ENCODE results near the gene ARID5B. TPM values are rescaled to one million over a fixed set of nuclear protein-coding genes. Genes with fewer than 3 reads are reported as not detected.
A peak's percentile ranks its signal among the peaks of the same experiment; 100 is the strongest.
"Not testable (repeated sequence)": the region's sequence is repeated elsewhere in the genome, so short reads cannot be mapped to it uniquely, and the experiment has no call there.

ARID5B gene
- total RNA-seq, 2 experiments from 2014 or later, result 26.7 to 28.3 TPM

DNA sequence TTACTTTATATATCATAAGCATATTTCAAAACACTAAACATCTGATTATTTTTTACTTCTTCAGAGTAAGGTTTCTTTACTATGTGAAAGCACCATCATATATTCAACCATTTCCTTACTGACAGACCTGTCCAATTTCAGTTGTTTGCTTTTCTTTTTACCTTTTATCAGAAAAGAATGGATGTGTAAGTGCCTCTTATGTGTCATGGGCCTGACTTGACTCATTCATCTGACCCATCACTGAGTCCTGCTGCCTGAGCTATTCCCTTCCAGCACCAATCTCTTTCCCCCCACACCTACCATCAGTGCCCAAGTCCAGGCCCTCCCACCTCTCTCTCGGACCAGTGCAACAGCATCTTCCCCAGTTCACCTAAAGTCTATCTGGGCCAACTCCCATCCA, 41.7 kb upstream of the ARID5B start:
- no peaks in the 10 kb centered on the region for H3K9me3 Mint-ChIP-seq
- peaks cover 4% of the 10 kb centered on the region for H3K27me3 Mint-ChIP-seq
- ATAC-seq (no peak), DNase-seq (no peak)
- intact Hi-C loops (cut with micrococcal nuclease), result no loop called here
- H3K4me1 Mint-ChIP-seq (ENCODE audit: low read depth), result no peaks in the 10 kb centered on the region
- POLR2A ChIA-PET, result interaction anchor here (0.6 kb wide), 1 partner anchor 17 kb away, joined by 3 read pairs; no protein-coding TSS in a partner anchor
- H3K36me3 Mint-ChIP-seq (ENCODE audit: low read depth), result no peaks in the 10 kb centered on the region
- H3K27ac Mint-ChIP-seq, result no peak overlapping the region
- no peak overlapping the region for H3K4me3 Mint-ChIP-seq
- TF ChIP-seq, protein P1, sequence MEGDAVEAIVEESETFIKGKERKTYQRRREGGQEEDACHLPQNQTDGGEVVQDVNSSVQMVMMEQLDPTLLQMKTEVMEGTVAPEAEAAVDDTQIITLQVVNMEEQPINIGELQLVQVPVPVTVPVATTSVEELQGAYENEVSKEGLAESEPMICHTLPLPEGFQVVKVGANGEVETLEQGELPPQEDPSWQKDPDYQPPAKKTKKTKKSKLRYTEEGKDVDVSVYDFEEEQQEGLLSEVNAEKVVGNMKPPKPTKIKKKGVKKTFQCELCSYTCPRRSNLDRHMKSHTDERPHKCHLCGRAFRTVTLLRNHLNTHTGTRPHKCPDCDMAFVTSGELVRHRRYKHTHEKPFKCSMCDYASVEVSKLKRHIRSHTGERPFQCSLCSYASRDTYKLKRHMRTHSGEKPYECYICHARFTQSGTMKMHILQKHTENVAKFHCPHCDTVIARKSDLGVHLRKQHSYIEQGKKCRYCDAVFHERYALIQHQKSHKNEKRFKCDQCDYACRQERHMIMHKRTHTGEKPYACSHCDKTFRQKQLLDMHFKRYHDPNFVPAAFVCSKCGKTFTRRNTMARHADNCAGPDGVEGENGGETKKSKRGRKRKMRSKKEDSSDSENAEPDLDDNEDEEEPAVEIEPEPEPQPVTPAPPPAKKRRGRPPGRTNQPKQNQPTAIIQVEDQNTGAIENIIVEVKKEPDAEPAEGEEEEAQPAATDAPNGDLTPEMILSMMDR (IDR thresholded peaks at IDR 0.05), result no peak
- CTCF ChIA-PET, result no interaction called here

DNA sequence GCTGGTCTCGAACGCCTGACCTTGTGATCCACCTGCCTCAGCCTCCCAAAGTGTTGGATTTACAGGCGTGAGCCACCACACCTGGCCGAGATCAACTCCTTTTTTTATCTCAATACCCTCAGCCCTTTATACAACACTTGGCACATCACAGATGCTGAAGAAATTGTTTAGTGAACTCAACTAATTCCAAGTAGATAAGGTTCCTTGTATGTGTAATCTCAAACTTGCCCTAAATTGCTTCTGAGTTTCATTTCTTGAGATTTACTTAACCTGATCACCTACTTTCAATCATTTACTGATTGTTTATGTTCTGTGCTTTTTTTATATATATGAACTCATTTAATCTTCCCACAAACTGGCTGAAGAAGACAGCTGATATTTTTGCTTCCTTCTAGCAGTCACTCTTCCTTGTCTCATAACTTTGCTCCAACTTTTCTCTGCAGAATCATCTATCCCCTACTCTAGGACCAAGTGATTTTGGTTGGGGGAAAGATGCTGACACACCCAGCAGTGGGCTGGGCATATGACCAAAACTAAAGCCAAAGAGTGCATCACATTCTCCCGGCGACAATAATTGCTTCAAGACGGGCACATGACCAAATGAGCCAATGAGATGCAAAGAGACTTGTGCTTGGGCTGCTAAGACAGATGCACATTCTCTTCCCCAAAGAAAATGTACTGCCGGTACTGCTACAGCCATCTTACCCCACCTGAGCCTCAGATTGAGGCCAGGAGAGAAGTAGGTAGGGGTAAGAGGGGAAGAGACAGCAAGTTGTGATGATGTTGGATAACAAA, 40.3 kb upstream of the ARID5B start:
- Mint-ChIP-seq H3K27ac (no peak overlapping the region), H3K27me3 (peaks cover 4% of the 10 kb centered on the region), H3K36me3 (ENCODE audit: low read depth) (no peaks in the 10 kb centered on the region), H3K9me3 (no peaks in the 10 kb centered on the region), H3K4me3 (no peak overlapping the region), H3K4me1 (ENCODE audit: low read depth) (no peaks in the 10 kb centered on the region)
- intact Hi-C loops (cut with micrococcal nuclease), result no loop called here
- TF ChIP-seq, protein P1 (IDR thresholded peaks at IDR 0.05), result no peak
- DNase-seq (no peak), ATAC-seq (no peak)
- ChIA-PET POLR2A (interaction anchor here (0.5 to 0.6 kb wide), 2 partner anchors 277 to 1298 kb away, joined by 3 read pairs; no protein-coding TSS in a partner anchor), CTCF (interaction anchor here (1.0 kb wide), 1 partner anchor 12 kb away, joined by 3 read pairs; no protein-coding TSS in a partner anchor)

DNA sequence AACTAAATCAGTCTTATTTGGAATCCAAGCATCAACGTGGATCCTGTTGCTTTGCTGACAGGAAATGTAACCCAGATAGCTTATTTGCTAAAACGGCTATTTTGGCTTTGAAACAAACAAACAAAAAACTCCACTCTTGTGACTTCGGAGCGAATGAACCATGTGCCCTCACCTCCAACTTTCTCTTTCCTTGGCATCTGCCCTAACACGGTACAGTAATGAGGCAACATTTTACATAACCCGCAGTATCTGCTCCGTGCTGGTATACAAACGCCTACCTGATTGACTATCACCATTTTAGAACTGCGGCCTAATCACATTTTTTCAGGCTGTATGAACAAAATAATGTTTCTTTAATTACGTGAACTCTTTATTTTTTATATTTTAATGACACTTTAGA, 37.5 kb upstream of the ARID5B start:
- ChIA-PET POLR2A (no interaction called here), CTCF (no interaction called here)
- no peak for ATAC-seq
- Mint-ChIP-seq H3K27ac (no peak overlapping the region), H3K27me3 (no peaks in the 10 kb centered on the region), H3K36me3 (ENCODE audit: low read depth) (no peaks in the 10 kb centered on the region), H3K4me1 (ENCODE audit: low read depth) (peaks cover 9% of the 10 kb centered on the region), H3K4me3 (no peak overlapping the region), H3K9me3 (no peaks in the 10 kb centered on the region)
- TF ChIP-seq, protein P1 (IDR thresholded peaks at IDR 0.05), result no peak
- DNase-seq, result no peak
- intact Hi-C loops (cut with micrococcal nuclease), result no loop called here

DNA sequence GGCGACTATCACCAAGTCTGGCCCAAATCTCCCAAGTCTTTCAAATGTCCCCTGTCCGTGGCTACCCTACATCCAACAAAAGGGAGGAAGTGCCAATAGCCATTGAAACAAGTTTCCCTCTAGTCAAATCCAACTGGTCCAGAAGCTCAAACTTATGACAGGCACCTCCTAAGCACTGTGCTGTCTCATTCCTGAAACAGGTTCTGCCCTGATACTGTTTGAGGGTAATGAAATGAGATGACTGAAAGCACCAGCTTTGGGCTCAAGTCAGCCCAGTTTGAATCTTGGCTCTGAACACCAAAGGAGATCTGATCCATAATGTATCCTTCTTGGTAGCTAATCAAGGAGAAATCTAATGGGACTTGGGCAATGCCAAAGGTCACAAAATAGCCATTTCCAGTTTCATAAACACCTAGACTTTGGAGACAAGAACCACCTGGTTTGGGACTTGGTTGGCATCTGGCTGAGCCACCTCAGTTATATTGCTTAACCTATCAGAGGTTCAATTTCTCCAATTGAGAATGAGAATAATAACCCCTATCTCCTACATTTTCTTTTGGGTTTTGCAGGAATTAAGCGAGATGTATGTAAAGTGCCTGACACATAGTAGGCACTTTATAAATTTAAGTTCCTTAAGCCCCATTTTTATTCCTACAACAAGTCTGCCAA, 34.7 kb upstream of the ARID5B start:
- DNase-seq (no peak), ATAC-seq (no peak)
- ChIA-PET CTCF (interaction anchor here (0.6 to 3.9 kb wide), 7 partner anchors 8 to 415 kb away, joined by 3 to 33 read pairs (median 3); no protein-coding TSS in a partner anchor), POLR2A (interaction anchor here (0.6 to 2.6 kb wide), 3 partner anchors 10 to 110 kb away, joined by 3 to 8 read pairs (median 4); no protein-coding TSS in a partner anchor)
- H3K4me3 Mint-ChIP-seq, result peak overlapping the region; percentile 44
- H3K36me3 Mint-ChIP-seq (ENCODE audit: low read depth), result no peaks in the 10 kb centered on the region
- intact Hi-C loops (cut with micrococcal nuclease), result no loop called here
- no peaks in the 10 kb centered on the region for H3K9me3 Mint-ChIP-seq
- H3K4me1 Mint-ChIP-seq (ENCODE audit: low read depth), result peaks cover 9% of the 10 kb centered on the region
- H3K27ac Mint-ChIP-seq, result peak overlapping the region; percentile 24
- TF ChIP-seq, protein P1 (IDR thresholded peaks at IDR 0.05), result no peak
- H3K27me3 Mint-ChIP-seq, result peaks cover 5% of the 10 kb centered on the region

DNA sequence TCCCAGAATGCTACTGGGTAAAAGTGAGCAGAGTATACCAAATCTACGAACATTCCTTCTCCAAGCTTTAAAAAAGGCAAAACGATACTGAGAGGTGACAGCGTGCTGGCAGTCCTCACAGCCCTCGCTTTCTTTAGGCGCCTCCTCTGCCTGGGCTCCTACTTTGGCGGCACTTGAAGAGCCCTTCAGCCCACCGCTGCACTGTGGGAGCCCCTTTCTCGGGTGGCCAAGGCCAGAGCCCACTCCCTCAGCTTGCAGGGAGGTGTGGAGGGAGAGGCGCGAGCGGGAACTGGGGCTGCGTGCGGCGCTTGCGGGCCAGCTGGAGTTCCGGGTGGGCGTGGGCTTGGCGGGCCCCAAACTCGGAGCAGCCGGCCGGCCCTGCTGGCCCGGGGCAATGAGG, 34.1 kb upstream of the ARID5B start:
- Mint-ChIP-seq H3K27ac (peak overlapping the region; percentile 24), H3K4me3 (peak overlapping the region; percentile 44)
- H3K36me3 Mint-ChIP-seq (ENCODE audit: low read depth); H3K4me1 Mint-ChIP-seq (ENCODE audit: low read depth); H3K9me3 Mint-ChIP-seq; intact Hi-C loops (cut with micrococcal nuclease); ATAC-seq; H3K27me3 Mint-ChIP-seq: not testable (repeated sequence)
- peak; percentile 24 for DNase-seq
- ChIA-PET CTCF (interaction anchor here (0.6 to 3.9 kb wide), 7 partner anchors 9 to 415 kb away, joined by 3 to 33 read pairs (median 3); no protein-coding TSS in a partner anchor), POLR2A (interaction anchor here (1.0 to 2.6 kb wide), 2 partner anchors 9 to 35 kb away, joined by 4 to 8 read pairs; no protein-coding TSS in a partner anchor)

DNA sequence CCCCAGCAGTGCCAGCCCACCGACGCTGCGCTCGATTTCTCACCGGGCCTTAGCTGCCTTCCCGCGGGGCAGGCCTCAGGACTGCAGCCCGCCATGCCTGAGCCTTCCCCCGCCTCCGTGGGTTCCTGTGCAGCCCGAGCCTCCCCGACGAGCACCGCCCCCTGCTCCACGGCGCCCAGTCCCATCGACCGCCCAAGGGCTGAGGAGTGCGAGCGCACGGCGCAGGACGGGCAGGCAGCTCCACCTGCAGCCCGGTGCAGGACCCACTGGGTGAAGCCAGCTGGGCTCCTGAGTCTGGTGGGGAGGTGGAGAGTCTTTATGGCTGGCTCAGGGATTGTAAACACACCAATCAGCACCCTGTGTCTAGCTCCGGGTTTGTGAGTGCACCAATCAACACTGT, 33.7 kb upstream of the ARID5B start:
- Mint-ChIP-seq H3K4me3 (peak overlapping the region; percentile 49), H3K27ac (peak overlapping the region; percentile 75)
- intact Hi-C loops (cut with micrococcal nuclease); H3K36me3 Mint-ChIP-seq (ENCODE audit: low read depth); H3K4me1 Mint-ChIP-seq (ENCODE audit: low read depth); H3K27me3 Mint-ChIP-seq; ATAC-seq; H3K9me3 Mint-ChIP-seq: not testable (repeated sequence)
- peak; percentile 66 for DNase-seq
- ChIA-PET POLR2A (interaction anchor here (2.6 kb wide), 1 partner anchor 35 kb away, joined by 8 read pairs; no protein-coding TSS in a partner anchor), CTCF (interaction anchor here (1.0 to 3.9 kb wide), 5 partner anchors 9 to 380 kb away, joined by 3 to 33 read pairs (median 3); no protein-coding TSS in a partner anchor)
